ENCODE measurements around the gene ZSCAN32.

DNA sequence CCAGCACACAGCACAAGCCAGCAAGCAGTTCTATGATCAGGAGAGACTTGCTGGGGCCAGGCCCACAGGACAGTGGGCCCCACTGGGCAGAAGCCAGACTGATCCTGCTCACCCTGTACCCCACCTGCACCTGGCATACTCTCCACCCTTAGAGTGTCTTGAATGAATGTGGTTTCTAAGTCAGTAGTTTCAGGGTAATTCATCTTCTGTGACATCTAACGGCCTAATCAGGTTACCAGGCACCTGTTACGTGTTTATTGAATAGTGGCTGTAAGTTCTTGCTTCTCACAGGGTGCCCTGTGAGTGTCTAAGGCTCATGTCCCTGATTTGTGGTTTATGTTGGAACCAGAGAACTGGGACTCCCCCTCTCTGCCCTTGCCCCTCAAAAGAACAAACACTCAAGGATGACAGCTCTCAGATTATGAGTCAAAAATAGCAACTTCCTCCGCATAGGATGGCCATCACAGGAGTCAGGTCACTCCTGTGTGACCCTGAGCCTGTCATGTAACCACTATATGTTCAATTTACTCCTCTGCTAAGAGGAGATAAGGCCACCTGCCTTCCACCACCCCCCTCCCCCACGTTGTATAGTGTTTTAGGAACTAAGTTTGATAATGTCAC lies 52.1 kb downstream of the ZSCAN32 start:
- TF ChIP-seq EZH2phosphoT487 (IDR thresholded peaks at IDR 0.05; ENCODE audit: insufficient read depth, low read depth) (no peak), EZH2 (IDR thresholded peaks at IDR 0.05; ENCODE audit: insufficient read depth, poor library complexity, severe bottlenecking) (no peak)
